ENCODE results near the gene UMODL1.

The UMODL1 gene, protein sequence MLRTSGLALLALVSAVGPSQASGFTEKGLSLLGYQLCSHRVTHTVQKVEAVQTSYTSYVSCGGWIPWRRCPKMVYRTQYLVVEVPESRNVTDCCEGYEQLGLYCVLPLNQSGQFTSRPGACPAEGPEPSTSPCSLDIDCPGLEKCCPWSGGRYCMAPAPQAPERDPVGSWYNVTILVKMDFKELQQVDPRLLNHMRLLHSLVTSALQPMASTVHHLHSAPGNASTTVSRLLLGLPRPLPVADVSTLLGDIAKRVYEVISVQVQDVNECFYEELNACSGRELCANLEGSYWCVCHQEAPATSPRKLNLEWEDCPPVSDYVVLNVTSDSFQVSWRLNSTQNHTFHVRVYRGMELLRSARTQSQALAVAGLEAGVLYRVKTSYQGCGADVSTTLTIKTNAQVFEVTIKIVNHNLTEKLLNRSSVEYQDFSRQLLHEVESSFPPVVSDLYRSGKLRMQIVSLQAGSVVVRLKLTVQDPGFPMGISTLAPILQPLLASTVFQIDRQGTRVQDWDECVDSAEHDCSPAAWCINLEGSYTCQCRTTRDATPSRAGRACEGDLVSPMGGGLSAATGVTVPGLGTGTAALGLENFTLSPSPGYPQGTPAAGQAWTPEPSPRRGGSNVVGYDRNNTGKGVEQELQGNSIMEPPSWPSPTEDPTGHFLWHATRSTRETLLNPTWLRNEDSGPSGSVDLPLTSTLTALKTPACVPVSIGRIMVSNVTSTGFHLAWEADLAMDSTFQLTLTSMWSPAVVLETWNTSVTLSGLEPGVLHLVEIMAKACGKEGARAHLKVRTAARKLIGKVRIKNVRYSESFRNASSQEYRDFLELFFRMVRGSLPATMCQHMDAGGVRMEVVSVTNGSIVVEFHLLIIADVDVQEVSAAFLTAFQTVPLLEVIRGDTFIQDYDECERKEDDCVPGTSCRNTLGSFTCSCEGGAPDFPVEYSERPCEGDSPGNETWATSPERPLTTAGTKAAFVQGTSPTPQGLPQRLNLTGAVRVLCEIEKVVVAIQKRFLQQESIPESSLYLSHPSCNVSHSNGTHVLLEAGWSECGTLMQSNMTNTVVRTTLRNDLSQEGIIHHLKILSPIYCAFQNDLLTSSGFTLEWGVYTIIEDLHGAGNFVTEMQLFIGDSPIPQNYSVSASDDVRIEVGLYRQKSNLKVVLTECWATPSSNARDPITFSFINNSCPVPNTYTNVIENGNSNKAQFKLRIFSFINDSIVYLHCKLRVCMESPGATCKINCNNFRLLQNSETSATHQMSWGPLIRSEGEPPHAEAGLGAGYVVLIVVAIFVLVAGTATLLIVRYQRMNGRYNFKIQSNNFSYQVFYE

DNA sequence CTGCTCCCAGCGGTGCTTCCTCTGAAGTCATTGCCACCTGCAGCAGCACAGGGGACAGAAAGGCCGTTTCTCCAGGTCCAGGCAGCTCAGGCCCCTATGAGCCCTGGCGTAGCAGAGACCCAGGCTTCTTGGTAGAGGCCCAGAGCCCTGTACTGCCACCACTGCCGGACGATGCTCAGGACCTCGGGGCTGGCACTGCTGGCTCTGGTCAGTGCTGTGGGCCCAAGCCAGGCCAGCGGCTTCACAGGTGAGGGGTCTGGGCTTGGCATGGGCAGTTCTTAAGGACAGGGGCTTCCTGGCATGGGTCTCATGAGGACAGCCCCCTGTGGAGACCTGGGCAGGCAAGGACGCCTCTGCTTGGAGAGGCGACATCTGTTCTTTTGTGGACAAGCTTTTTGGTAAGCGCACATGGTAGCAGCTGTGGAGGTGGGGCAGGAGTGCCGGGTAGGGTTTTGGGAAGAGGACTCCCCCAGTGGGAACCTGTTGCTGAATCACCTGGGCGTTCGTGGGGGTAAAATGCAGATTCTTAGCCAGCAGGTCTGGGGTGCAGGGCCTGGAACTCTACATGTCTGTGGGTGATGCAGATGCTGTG is at the start of gene UMODL1:
Gene UMODL1 (plus strand): TSS at position 172 of the 592 bp plus-strand sequence. CDS start 0 bp downstream, at position 172.
- DNase-seq, result no peak

DNA sequence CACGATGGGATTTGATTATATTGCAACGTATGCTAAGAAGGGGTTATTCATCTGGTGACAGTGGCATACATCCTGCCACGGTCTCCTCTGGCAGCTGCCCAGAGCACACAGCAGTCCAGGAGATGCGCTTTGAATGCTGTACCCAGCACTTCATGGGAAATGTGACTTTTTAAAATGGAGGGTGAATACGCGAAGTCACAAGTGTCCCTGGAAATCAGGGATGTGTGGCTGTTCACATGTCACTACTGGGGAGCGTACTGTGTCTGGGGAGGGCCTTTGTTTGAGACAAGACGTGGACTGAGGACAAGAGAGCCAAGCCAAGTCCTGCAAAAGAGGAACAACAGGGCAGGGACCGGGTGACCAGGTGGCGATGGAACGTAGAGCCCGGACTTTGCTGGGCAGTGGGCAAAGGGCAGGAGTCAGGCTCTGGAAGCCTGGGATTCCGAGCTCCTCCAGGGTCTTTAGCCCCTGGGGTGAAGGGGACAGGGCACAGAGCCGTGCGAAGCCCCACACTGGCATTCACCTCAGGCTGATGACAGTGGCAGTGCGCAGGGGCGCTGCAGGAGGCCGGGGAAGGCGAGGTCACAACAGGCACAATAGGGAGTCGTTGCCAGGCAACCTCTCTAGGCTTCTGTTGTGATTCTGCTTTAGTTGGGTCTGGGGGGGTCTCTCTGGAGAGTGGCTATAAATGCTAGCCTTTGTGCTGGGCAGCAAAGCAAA is 49.6 kb upstream of the UMODL1 start:
- no peak for DNase-seq

DNA sequence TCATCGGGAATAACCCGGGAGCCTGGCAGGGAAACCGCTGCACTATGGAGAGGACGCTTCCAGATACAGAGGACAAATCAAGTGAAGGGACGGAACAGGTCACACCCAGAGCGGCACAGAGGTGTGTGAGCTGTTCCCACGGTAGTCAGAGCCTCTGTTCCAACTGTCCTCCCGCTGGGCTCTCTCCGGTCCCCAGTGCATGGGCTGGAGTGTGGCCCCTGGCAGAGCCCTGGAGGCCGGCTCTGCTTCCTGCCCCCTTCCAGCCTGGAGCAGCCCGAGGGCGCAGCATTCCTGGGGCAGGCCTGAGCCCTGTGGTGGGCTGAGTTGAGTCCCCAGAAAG is 49.1 kb upstream of the UMODL1 start:
- DNase-seq, result no peak

DNA sequence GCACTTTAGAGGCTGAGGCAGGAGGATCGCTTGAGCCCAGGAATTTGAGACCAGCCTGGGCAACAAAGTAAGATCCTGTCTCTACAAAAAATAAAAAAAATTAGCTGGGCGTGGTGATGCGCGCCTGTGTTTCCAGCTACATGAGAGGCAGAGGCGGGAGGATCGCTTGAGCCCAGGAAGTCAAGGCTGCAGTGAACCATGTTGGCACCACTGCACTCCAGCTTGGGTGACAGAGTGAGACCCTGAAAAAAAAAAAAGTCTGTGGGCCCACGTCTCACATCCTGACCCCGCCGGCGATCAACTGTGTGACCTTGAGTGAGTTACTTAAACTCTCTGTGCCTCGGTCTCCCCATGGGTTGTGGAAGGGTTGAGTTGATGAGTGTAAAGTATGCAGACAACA is 48.2 kb upstream of the UMODL1 start:
- no peak for DNase-seq

DNA sequence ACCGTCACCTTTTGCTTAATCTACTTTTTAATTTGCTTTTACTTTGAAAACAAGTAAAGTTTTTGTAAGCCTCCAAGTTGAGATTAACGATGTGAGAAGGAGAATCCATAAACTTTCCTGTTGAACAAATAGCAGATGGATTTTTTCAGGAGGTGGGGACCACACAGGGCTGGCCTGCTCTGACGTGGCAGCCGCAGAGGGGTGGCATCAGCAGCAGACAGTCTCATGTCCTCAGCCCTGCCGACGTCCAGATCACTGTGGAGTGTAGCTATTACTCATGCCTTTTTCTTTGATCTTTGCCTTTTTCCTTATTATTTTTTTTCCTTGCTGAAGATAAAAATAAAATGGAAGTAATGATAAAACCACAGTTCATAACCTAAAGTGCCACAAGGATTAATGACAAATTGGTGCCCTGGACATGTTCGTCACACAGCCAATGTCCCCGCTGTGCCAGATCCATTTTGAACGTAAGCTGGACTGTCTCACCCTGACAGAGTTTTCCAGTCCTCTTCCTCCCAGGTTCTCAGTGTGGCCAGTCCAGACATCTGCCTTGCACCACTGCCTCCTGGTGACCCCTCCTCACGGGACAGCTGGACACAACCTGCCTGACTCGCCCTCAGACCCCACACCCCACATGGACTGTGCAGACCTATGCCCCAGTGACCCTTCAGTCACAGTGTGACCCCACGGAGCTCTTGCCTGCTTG is 45.6 kb upstream of the UMODL1 start:
- no peak for DNase-seq

DNA sequence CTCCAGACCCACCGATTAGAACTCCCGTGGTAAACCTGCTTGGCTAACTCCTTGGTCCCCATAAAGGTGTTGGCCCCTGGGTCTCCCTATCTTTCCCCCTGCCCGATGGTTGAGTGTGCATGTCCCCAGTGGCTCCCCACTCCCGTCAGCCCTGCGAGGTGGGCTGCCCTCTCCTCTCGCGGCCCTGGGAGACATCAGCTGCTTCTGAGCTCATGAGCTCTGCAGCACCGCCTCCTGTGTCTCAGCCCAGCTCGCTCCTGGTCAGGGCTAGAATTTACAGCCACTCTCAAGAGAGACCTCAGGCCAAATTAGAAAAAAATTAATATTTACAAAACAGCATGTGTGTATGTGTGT is 45.1 kb upstream of the UMODL1 start:
- DNase-seq, result no peak

DNA sequence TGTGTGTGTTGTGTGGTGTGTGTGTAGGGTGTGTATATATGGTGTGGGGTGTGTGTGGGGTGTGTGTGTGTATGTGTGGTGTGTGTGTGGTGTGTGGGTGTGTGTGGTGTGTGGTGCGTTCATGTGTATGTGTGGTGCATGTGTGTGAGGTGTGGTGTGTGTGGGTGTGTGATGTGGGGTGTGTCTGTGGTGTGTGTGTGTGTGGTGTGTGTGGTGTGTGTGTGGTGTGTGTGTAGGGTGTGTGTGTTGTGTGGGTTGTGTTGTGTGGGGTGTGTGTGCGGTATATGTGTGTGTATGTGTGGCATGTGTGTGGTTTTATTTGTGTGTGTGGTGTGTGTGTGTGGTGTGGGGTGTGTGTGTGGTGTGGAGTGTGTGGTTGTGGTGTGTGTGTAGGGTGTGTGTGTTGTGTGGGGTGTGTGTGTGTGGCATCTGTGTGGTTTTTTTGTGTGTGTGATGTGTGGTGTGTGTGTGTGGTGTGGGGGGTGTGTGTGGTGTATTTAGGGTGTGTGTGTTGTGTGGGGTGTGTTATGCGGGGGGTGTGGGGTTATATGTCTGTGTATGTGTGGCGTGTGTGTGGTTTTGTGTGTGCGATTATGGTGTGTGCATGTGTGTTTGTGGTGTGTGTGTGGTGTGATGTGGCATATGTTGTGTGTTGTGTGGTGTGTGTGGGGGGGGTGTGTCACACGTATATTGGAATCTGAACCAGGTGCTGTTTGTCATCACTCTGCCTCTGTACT is 43.9 kb upstream of the UMODL1 start:
- no peak for DNase-seq

DNA sequence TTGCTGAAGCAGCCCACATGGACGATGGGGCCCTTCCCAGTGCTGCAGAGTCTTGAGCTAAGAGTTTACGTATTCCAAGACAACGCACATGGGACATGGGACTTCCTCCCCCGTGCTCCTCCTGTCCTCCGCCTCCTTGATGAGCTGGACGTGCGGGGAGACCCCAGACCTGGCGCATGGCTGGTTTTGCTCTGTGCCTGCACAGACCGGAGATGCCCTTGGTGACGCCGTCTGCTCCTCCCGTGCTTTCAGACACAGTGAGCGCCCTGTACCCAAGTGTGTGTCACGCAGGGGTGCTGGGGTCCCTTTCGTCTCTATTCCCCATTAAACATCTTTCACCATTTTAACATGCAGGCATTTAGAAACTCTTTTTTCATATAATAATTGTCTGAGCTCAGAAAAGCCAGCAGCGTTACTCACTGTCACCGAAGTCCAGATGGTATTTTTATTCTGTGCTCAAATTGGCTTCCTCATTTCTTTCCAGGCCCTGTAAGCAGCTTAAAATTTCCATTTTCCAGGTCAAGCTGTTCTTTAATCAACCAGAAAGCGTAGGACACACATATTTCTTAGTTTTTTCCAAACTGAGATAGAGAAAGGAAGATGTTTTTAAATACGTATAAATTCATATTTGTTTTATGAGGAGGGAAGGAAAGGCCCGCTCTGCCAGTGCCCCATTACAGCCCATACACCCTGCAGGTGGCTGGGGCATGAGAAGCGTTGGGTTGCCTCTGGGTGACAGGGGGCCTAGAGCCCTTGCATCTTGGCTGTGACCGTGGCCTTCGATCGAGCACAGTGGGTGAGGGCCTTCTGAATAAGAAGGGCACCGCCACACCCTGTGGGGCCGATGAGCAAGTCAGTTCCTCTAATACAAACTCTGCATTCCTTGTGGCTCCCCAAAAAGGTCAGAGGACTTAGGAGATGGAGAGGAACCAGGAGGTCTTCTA is 43.0 kb upstream of the UMODL1 start:
- no peak for DNase-seq

DNA sequence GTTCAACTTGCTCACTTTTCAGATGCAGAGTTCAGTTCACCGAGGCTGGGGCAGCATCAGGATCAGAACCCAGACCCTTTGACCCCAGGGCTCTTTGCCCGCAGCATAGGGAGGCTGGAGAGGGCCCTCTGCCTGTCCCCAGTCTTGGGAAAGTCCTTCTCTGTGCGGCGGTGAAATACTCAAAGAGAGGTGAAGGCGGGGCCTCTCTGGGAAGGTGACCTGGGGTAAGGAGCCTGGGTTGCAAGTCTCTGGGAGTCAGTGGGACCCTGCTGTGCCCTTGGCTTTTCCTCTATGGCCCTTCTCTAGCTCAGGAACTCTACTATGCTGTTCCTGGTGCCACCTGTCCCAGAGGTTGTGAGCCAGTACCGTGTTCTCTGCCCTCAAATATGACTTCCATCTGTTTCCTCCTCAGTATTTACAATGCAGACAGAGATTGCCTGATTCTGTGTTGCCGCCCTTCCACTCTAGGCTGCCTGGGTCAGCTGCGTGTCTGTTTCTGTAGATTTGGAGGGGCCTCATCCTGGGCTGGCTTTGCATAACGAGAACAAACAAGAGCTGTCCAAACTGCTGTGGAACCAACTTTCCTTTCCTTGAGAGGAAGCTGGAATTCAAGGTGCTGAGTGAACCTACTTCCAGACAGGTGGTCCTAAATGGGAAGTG is 42.2 kb upstream of the UMODL1 start:
- DNase-seq, result no peak

DNA sequence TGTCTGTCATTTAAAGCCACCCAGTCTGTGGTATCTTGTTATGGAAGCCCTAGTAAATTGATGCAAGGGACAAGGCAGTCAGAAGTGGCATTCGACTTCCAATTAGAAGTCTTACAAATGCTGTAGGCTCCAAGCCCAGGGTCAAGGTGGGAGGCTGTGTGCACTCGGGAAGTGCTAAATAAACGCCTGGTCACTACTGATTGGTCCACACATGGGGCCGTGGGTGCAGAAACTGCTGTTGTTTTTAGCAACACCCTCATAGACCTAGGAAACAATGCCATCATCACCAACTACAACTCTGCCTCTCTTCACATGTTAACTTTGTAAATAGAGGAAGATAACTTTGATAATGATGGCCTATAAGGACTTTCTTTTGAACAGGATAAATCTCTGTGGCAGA is 40.8 kb upstream of the UMODL1 start:
- no peak for DNase-seq

DNA sequence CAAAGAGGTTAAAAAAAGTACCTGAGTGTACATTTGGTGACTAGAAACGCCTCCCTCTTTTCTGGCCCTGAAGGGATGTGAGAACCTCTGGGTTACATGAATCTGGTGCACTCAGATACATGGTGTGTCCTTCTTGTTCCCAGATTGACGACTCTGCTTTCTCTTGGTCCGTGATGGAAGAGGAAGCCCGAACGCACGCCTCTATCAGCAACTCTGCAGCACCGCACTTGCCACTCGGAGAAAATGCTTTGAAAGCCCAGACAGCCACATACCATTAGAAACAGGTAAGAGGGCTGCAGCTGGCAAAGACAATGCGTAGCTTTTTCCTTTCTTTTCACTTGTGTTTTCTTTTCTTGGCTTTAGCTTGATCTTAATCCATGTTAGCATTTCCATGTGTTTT is 39.9 kb upstream of the UMODL1 start:
- no peak for DNase-seq

DNA sequence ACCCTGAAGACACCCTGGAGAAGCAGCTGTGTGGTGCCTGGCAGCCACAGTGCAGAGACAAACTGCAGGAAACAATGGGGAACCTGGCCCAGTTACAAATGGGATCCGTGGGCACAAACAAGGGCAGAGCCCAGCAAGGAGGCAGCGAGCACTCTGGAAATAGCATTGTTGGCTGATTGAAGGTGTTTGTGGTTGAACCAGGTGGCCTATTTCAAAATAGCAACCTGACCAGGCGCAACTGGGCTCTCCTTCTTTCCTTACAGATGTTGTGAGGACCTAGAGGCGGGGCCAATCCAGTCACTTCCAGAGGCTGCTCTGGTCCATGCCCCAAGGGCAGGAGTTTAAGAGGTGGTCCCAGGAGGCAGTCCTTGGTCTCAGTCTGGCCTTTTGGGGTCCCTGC is 39.3 kb upstream of the UMODL1 start:
- DNase-seq, result no peak

DNA sequence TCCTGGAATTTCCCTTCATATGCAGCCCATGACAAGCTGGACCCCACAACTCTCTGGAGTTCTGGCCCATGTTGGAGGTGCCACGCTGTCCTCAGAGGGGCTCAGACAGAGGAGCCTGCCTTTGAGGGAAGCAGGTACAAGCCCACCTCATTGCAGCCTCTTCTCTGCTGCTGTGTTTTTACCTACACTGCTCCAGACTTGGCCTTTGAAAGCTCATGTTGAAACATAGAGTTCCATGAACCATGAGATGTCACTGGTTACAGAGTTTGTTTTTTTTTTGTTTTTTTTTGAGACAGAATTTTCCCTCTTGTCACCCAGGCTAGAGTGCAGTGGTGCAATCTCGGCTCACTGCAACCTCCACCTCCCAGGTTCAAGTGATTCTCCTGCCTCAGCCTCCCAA is 38.9 kb upstream of the UMODL1 start:
- DNase-seq, result no peak

DNA sequence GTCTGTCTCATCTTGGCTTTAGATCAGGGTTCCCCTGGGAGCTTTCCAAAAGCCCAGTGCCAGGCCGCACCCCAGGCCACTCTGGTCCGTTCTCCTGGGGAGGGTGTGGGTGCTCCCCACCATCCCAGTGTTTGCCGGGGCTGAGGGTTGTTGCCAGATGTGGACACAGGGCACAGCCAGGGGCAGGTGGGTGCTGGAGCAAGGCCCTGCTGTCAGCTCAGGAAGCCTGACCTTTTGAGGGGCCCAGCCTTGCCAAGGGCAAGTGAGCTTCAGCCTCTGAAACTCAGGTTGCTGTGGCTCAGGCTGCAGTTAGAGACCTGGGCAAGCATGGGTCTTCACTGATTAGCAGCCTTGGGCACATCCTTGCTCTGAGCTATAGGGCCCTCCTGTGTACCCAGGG is 38.1 kb upstream of the UMODL1 start:
- DNase-seq, result no peak

DNA sequence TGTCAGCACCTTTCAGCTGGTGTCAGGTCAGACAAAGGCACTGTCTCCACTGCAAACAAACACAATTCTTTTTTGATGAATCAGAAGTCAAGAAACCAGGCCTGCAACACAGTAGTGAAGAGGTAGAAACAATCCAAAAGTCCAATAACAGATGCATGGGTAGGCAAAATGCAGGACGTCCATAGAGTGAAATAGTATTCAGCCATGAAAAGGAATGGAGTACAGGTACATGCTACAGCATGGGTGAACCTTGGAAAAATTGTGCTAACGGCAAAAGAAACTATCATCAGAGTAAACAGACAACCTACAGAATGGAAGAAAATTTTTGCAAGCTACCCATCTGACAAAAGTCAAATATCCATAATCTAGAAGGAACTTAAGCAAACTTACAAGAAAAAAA is 34.8 kb upstream of the UMODL1 start:
- no peak for DNase-seq

DNA sequence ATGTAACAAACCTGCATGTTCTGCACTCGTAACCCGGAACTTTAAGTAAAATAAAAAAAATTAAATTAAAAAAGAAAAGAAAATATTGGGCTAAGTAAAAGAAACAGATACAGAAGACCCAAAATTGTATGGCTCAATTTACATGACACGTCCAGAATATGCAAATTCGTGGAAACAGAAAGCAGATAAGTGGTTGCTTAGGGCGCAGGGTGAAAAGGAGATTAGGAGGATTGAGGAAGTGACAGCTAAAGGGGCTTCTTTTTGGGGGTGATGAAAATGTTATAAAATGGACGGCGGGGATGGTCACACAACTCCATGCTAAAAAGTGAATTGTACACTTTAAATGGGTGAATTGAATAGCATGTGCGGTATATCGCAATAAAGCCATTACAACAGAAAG is 33.6 kb upstream of the UMODL1 start:
- no peak for DNase-seq

DNA sequence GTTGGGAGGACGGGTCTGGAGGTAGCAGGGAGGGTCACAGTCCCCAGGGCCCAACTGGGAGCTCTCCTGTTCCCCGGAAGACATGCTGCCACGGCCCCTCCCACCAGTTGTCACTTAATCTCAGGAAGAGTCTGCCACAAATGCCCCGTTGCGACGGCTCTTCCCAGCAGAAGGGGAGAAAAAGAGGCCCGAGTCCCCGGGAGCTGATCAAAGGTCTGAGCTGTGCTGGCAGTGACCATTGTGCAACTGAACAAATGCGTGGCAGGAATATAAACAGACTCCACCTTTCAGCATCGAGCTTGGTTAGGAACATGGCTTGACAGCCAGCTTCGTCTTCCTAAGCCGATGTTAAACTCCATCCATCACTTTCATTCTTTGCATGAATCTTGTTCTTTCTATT is 33.2 kb upstream of the UMODL1 start:
- DNase-seq, result no peak

DNA sequence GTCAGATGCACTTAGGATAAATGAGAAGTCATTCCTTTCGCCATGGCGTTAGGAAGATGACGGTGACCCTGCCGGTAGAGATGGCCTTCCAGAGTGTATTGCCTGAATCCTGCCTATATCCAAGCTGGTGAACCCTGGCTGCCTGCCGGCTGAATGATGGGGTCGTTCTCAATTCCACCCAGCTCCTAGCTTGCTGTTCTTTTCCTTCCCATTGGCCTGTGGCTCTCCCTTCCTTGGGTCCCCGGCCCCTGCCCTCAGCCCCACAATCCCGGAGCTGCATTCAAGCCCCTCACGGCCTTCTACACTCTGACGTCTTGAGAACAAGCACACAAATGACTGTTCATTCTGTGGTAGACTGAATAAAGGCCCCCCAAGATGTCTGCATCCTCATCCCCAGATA is 32.7 kb upstream of the UMODL1 start:
- no peak for DNase-seq

DNA sequence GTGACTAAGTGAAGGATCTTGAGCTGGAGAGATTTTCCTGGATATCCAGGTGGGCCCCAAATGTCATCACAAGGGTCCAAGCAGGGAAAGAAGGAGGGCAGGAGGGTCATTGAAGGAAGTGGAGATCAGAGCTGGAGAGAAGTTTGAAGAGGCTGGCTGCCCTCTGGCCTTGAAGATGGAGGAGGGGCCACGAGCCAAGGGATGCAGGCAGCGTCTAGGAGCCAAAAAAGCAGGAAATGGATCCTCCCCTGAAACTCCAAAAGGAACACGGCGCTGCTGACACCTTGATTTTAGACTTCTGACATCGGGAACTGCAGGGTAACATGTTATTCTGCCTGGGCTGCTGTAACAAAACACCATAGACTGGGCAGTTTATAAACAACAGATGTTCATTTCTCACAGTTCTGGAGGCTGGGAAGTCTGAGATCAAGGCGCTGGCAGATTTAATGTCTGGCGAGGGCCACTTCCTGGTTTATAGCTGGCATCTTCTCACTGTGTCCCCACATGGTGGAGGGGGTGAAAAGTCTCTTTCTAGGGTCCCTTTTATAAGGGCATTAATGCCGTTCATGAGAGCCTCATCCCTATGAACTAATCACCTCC is 32.2 kb upstream of the UMODL1 start:
- DNase-seq, result no peak

All from CD4-positive, alpha-beta T cell treated with Interferon gamma for 1 hour (primary cell).